ENCODE measurements around the gene PDSS2.

Gene PDSS2

DNA sequence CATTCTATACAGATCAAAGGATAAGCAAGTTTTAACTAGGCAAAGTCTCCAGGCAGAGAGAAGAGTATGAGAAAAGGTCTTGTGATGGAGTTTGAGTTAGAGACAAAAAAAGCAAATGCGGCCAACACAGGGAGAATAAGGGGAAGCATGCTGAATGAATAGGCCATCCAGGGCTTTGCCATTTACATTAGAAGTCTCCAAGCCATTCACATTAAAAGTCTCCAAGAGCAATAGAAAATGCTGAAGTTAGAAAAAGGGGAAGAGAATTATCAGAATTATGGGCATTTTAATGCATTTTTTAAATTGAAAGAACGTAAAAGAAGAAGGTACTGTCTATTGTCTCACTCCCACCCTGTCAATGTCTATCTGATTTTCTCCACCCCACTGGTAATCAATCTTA lies 49.4 kb downstream of the PDSS2 start:
- TF ChIP-seq GATA2 (IDR thresholded peaks at IDR 0.05; ENCODE audit: low read depth, low read length) (no peak), GATA3 (IDR thresholded peaks at IDR 0.05; ENCODE audit: low read depth, low read length) (no peak)

DNA sequence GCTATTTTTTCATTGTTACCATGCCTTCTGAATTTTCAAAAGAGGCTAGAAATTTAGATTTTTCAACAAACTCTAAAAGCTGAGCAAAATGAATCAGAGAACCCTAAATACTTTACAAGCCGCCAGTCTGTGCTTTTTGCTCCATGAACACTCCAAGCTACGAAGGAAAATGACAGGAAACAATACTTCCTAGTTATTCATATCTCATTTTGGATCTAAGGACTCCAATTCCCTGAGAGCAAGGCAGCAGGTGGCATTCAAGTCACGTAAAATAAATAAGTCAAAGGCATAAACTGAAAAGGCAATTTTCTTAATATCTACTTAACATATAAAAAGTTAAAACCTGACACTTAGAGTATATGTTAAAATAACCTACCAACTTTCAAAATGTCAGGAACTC lies 50.6 kb downstream of the PDSS2 start:
- TF ChIP-seq GATA2 (IDR thresholded peaks at IDR 0.05; ENCODE audit: low read depth, low read length) (peak; percentile 60), GATA3 (IDR thresholded peaks at IDR 0.05; ENCODE audit: low read depth, low read length) (0 out of 2 replicates have a peak, but pooled peaks have one; percentile 27)

GRCh38 chr6:107405002-107405401 lies 54.4 kb downstream of the PDSS2 start:
- TF ChIP-seq GATA2 (IDR thresholded peaks at IDR 0.05; ENCODE audit: low read depth, low read length) (no peak), GATA3 (IDR thresholded peaks at IDR 0.05; ENCODE audit: low read depth, low read length) (no peak)

- no peak for TF ChIP-seq GATA3 (IDR thresholded peaks at IDR 0.05; ENCODE audit: low read depth, low read length)
- TF ChIP-seq GATA2 (IDR thresholded peaks at IDR 0.05; ENCODE audit: low read depth, low read length) = no peak
Measured at GRCh38 chr6:107402533-107402932, 56.8 kb downstream of the PDSS2 start.

DNA sequence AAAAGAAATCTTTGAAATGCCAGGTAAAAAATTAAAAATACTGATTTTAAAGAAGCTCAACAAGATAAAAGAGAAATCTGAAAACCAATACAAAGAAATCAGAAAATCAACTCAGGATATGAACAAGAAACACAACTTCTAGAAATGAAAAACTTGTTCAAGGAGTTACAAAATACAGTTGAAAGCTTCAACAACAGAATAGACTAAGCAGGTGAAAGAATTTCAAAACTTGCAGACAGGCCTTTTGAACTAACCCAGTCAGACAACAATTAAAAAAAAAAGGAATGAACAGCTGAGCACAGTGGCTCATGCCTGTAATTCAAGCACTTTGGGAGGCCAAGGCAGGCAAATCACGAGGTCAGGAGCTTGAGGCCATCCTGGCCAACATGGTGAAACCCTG lies 57.8 kb downstream of the PDSS2 start:
- TF ChIP-seq GATA3 (IDR thresholded peaks at IDR 0.05; ENCODE audit: low read depth, low read length) = no peak
- TF ChIP-seq GATA2 (IDR thresholded peaks at IDR 0.05; ENCODE audit: low read depth, low read length) = no peak

GRCh38 chr6:107400616-107401147 lies 58.7 kb downstream of the PDSS2 start:
- TF ChIP-seq GATA2 (IDR thresholded peaks at IDR 0.05; ENCODE audit: low read depth, low read length) = no peak
- TF ChIP-seq GATA3 (IDR thresholded peaks at IDR 0.05; ENCODE audit: low read depth, low read length) = no peak

GRCh38 chr6:107399935-107400334 lies 59.4 kb downstream of the PDSS2 start:
- TF ChIP-seq GATA2 (IDR thresholded peaks at IDR 0.05; ENCODE audit: low read depth, low read length) = no peak
- no peak for TF ChIP-seq GATA3 (IDR thresholded peaks at IDR 0.05; ENCODE audit: low read depth, low read length)

GRCh38 chr6:107398001-107398400 lies 61.4 kb downstream of the PDSS2 start:
- TF ChIP-seq GATA2 (IDR thresholded peaks at IDR 0.05; ENCODE audit: low read depth, low read length) = no peak
- TF ChIP-seq GATA3 (IDR thresholded peaks at IDR 0.05; ENCODE audit: low read depth, low read length) = no peak

DNA sequence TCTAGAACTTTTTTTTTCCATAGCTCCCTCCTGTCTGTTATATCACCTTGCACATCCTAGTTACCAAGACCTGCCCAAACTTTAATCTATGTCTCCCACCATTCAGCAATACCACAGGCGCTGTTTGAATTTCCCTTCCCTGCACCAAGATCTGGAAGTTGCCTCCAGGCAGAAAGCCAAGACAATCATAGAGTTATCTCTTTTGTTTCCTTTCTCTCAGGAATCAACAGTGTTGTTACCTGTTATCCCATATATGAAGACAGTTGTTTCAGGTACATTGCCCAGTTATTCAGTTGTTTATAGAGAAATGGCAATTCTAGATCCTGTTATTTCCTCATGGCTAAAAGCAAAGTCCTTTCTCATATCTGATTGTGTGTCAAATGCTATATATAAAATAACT lies 63.2 kb downstream of the PDSS2 start:
- no peak for TF ChIP-seq GATA2 (IDR thresholded peaks at IDR 0.05; ENCODE audit: low read depth, low read length)

- TF ChIP-seq GATA2 (IDR thresholded peaks at IDR 0.05; ENCODE audit: low read depth, low read length) (no peak), GATA3 (IDR thresholded peaks at IDR 0.05; ENCODE audit: low read depth, low read length) (no peak)
Measured at GRCh38 chr6:107392069-107392468, 67.3 kb downstream of the PDSS2 start.

DNA sequence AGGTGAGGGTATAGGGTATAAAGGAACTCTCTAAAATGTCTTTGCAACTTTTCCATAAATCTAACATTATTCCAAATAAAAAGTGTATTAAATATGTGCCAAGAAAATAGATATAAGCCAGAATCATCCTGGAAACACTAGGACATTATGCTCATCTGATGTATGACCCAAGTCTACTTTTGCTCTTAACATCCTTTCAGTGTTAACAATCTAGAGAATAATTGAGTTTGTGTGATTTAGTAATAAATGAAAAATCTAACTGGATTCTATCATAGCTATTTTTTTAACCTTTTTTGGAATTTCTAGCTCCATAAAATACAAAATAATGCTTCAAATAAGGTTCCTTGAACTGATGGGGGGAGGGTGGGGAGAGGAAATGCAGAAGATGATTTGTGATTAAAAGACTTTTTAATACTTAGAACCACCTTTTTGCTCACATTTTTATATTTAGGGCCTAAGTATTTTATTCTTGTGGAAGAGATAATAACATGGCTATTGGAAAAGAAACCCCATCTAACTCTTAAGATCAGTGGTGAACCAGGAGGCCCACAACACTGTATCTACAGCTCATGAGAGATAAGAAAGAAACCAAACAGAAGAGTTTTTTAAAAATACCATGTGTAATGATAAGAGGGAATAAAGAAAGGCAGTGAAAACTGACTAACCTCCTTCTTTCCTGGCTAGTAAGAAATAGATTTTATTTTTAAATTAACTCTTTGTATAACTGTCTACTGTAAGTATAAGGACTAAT lies 68.5 kb downstream of the PDSS2 start:
- TF ChIP-seq GATA2 (IDR thresholded peaks at IDR 0.05; ENCODE audit: low read depth, low read length) (no peak), GATA3 (IDR thresholded peaks at IDR 0.05; ENCODE audit: low read depth, low read length) (no peak)

GRCh38 chr6:107390056-107390455 lies 69.3 kb downstream of the PDSS2 start:
- TF ChIP-seq GATA2 (IDR thresholded peaks at IDR 0.05; ENCODE audit: low read depth, low read length) (no peak), GATA3 (IDR thresholded peaks at IDR 0.05; ENCODE audit: low read depth, low read length) (no peak)

DNA sequence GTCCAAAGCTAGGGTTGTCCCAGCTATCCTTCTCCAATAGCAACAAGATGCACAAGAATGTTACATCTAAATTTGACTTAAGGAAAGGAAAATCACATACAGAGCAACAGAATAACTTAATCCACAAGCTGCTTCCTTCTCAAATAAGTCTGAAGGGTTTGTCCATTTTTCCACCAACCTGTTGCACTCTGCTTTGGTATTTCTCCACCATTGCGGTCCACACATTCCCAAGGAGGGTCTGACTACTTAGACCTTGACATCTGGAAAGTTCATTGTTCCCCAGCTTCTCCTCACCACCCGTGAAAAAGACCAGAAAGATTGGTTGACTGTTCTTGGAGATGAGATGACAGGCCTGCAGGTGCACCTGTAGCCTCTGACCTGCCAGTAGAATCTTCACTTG lies 72.5 kb downstream of the PDSS2 start:
- TF ChIP-seq GATA3 (IDR thresholded peaks at IDR 0.05; ENCODE audit: low read depth, low read length) (no peak), GATA2 (IDR thresholded peaks at IDR 0.05; ENCODE audit: low read depth, low read length) (no peak)

GRCh38 chr6:107386340-107386739 lies 73.0 kb downstream of the PDSS2 start:
- TF ChIP-seq GATA3 (IDR thresholded peaks at IDR 0.05; ENCODE audit: low read depth, low read length) (no peak), GATA2 (IDR thresholded peaks at IDR 0.05; ENCODE audit: low read depth, low read length) (no peak)

GRCh38 chr6:107383705-107384104 lies 75.7 kb downstream of the PDSS2 start:
- TF ChIP-seq GATA2 (IDR thresholded peaks at IDR 0.05; ENCODE audit: low read depth, low read length) (no peak), GATA3 (IDR thresholded peaks at IDR 0.05; ENCODE audit: low read depth, low read length) (no peak)
